ENCODE data around the gene CSMD2. TPM values are rescaled to one million over a fixed set of nuclear protein-coding genes. Genes with fewer than 3 reads are reported as not detected.

CSMD2 gene
- total RNA-seq, 2 donors from 2014 or later = 0.62 to 2.8 TPM

DNA sequence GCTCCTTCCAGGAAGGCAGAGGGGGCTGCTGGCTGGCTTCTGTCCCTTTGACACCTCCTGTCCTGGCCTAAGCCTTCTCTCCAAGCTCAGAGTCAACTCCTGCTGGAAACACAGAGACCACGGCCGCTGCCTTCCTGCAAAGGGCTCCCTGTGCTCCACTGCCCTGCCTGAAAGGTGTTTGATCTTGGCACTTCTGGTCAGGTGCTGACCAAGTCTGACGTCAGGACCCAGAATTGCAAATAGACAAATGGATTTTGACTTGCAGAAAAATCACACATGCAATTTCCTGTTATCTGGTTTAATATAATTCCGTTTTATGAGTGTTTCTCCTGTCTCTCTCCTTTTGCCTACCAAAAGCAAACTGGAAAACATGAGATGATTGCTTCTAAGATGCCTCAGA lies 387.7 kb downstream of the CSMD2 start:
- WGBS, 2 experiments (ENCODE audit: insufficient coverage in 1 of 2, insufficient read length in 1 of 2) = 89 to 93% methylated on average over 4 of the region's 4 CpGs
- no peak for DNase-seq
- H3K27ac ChIP-seq (ENCODE audit: low read depth, low read length) = no peak overlapping the region
- H3K4me1 ChIP-seq (ENCODE audit: control insufficient read depth, insufficient read depth, low read length) = no peaks in the 10 kb centered on the region
- TF ChIP-seq, protein P1, sequence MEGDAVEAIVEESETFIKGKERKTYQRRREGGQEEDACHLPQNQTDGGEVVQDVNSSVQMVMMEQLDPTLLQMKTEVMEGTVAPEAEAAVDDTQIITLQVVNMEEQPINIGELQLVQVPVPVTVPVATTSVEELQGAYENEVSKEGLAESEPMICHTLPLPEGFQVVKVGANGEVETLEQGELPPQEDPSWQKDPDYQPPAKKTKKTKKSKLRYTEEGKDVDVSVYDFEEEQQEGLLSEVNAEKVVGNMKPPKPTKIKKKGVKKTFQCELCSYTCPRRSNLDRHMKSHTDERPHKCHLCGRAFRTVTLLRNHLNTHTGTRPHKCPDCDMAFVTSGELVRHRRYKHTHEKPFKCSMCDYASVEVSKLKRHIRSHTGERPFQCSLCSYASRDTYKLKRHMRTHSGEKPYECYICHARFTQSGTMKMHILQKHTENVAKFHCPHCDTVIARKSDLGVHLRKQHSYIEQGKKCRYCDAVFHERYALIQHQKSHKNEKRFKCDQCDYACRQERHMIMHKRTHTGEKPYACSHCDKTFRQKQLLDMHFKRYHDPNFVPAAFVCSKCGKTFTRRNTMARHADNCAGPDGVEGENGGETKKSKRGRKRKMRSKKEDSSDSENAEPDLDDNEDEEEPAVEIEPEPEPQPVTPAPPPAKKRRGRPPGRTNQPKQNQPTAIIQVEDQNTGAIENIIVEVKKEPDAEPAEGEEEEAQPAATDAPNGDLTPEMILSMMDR (conservative IDR thresholded peaks at IDR 0.05) = no peak
- H3K9ac ChIP-seq (ENCODE audit: extremely low read depth, low read length, poor library complexity, severe bottlenecking) = no peak overlapping the region
- H3K4me3 Mint-ChIP-seq = no peak overlapping the region
- no peaks in the 10 kb centered on the region for H3K9me3 Mint-ChIP-seq
- no peaks in the 10 kb centered on the region for H3K36me3 Mint-ChIP-seq (ENCODE audit: low read depth)
- H3K36me3 ChIP-seq (ENCODE audit: control insufficient read depth, insufficient read depth, low read length) = no peaks in the 10 kb centered on the region
- no peak overlapping the region for H3K27ac Mint-ChIP-seq
- no peaks in the 10 kb centered on the region for H3K4me1 Mint-ChIP-seq
- H3K27me3 ChIP-seq (ENCODE audit: control insufficient read depth, insufficient read depth, low read length, poor library complexity, severe bottlenecking) = peaks cover 9% of the 10 kb centered on the region
- no peaks in the 10 kb centered on the region for H3K9me3 ChIP-seq (ENCODE audit: control insufficient read depth, low read length)
- no peak overlapping the region for H3K4me3 ChIP-seq (ENCODE audit: low read length)
- peaks cover 5% of the 10 kb centered on the region for H3K27me3 Mint-ChIP-seq (ENCODE audit: insufficient read depth)

- H3K4me3 ChIP-seq (ENCODE audit: low read length) = no peak overlapping the region
- Mint-ChIP-seq H3K9me3 (no peaks in the 10 kb centered on the region), H3K27ac (no peak overlapping the region), H3K4me1 (peaks cover 17% of the 10 kb centered on the region), H3K27me3 (ENCODE audit: insufficient read depth) (peaks cover 2% of the 10 kb centered on the region), H3K36me3 (ENCODE audit: low read depth) (no peaks in the 10 kb centered on the region), H3K4me3 (no peak overlapping the region)
- no peak overlapping the region for H3K9ac ChIP-seq (ENCODE audit: extremely low read depth, low read length, poor library complexity, severe bottlenecking)
- TF ChIP-seq, protein P1 (conservative IDR thresholded peaks at IDR 0.05) = no peak
- no peaks in the 10 kb centered on the region for H3K4me1 ChIP-seq (ENCODE audit: control insufficient read depth, insufficient read depth, low read length)
- DNase-seq = peak; percentile 48
- WGBS, 2 experiments (ENCODE audit: insufficient coverage in 1 of 2, insufficient read length in 1 of 2) = 68% methylated on average over 2 of the region's 2 CpGs; no CpG with 5 or more reads in 1 of the 2 experiments
- H3K36me3 ChIP-seq (ENCODE audit: control insufficient read depth, insufficient read depth, low read length) = no peaks in the 10 kb centered on the region
- peaks cover 9% of the 10 kb centered on the region for H3K27me3 ChIP-seq (ENCODE audit: control insufficient read depth, insufficient read depth, low read length, poor library complexity, severe bottlenecking)
- no peaks in the 10 kb centered on the region for H3K9me3 ChIP-seq (ENCODE audit: control insufficient read depth, low read length)
- no peak overlapping the region for H3K27ac ChIP-seq (ENCODE audit: low read depth, low read length)
These were observed 396.2 kb downstream of the CSMD2 start for GRCh38 chr1:33768821-33769220.

GRCh38 chr1:33768106-33768505 lies 396.9 kb downstream of the CSMD2 start:
- Histone ChIP-seq H3K27me3 (ENCODE audit: control insufficient read depth, insufficient read depth, low read length, poor library complexity, severe bottlenecking) (peaks cover 6% of the 10 kb centered on the region), H3K4me3 (ENCODE audit: low read length) (no peak overlapping the region), H3K4me1 (ENCODE audit: control insufficient read depth, insufficient read depth, low read length) (no peaks in the 10 kb centered on the region), H3K9me3 (ENCODE audit: control insufficient read depth, low read length) (no peaks in the 10 kb centered on the region), H3K9ac (ENCODE audit: extremely low read depth, low read length, poor library complexity, severe bottlenecking) (no peak overlapping the region), H3K27ac (ENCODE audit: low read depth, low read length) (no peak overlapping the region), H3K36me3 (ENCODE audit: control insufficient read depth, insufficient read depth, low read length) (no peaks in the 10 kb centered on the region)
- no peak for DNase-seq
- no peaks in the 10 kb centered on the region for H3K9me3 Mint-ChIP-seq
- peaks cover 17% of the 10 kb centered on the region for H3K4me1 Mint-ChIP-seq
- no peak overlapping the region for H3K27ac Mint-ChIP-seq
- H3K4me3 Mint-ChIP-seq = no peak overlapping the region
- 100% methylated on average over 1 of the region's 2 CpGs; no CpG with 5 or more reads in 1 of the 2 experiments for WGBS, 2 experiments (ENCODE audit: insufficient coverage in 1 of 2, insufficient read length in 1 of 2)
- TF ChIP-seq, protein P1 (conservative IDR thresholded peaks at IDR 0.05) = no peak
- H3K27me3 Mint-ChIP-seq (ENCODE audit: insufficient read depth) = peaks cover 2% of the 10 kb centered on the region
- no peaks in the 10 kb centered on the region for H3K36me3 Mint-ChIP-seq (ENCODE audit: low read depth)
